ENCODE measurements around the gene PYCR2. TPM values are rescaled to one million over a fixed set of nuclear protein-coding genes. Genes with fewer than 3 reads are reported as not detected.
A peak's percentile ranks its signal among the peaks of the same experiment; 100 is the strongest.

The PYCR2 gene
- total and polyA plus RNA-seq, 2 experiments from 2014 or later, result 45.1 to 75.9 TPM

DNA sequence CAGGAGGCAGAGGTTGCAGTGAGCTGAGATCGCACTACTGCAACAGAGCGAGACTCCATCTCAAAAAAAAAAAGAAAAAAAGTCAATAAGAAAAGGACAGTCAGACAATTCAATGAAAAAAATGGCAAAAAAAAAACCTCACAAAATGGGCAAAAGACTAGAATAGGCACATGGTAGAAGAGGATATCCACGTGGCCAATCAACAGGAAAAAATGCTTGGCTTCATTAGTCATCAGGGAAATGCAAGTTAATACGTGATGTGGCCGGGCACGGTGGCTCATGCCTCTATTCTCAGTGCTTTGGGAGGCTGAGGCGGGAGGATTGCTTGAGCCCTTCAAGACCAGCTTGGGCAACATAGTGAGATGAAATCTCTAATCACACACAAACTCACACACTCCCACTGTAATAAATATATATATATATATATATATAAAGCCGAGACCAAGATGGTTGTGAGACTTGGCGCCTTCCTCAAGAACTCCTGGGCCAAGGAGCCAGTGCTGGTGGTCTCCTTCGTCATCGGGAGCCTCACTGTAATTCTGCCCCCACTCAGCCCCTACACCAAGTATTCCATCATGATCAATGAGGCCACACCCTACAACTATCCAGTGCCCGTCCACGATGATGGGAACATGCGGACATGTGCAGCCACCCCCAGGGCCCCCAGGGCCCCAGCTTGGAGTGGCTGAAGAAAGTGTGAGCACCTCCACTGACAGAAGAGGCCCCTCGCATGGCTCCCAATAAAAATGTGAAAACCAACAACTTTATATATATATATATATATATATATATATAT is 39.9 kb upstream of the PYCR2 start:
- DNase-seq (ENCODE audit: low read depth in 1 of 2, low spot score in 1 of 2), result no peak
- no peak overlapping the region for H3K27ac ChIP-seq
- no peaks in the 10 kb centered on the region for H3K36me3 ChIP-seq
- no peaks in the 10 kb centered on the region for H3K9me3 ChIP-seq (ENCODE audit: low read depth)
- TF ChIP-seq, protein P1, sequence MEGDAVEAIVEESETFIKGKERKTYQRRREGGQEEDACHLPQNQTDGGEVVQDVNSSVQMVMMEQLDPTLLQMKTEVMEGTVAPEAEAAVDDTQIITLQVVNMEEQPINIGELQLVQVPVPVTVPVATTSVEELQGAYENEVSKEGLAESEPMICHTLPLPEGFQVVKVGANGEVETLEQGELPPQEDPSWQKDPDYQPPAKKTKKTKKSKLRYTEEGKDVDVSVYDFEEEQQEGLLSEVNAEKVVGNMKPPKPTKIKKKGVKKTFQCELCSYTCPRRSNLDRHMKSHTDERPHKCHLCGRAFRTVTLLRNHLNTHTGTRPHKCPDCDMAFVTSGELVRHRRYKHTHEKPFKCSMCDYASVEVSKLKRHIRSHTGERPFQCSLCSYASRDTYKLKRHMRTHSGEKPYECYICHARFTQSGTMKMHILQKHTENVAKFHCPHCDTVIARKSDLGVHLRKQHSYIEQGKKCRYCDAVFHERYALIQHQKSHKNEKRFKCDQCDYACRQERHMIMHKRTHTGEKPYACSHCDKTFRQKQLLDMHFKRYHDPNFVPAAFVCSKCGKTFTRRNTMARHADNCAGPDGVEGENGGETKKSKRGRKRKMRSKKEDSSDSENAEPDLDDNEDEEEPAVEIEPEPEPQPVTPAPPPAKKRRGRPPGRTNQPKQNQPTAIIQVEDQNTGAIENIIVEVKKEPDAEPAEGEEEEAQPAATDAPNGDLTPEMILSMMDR (IDR thresholded peaks at IDR 0.05; ENCODE audit: low read depth, low read length), result no peak
- no peak overlapping the region for H3K4me3 ChIP-seq
- peaks cover 2% of the 10 kb centered on the region for H3K27me3 ChIP-seq
- H3K4me1 ChIP-seq (ENCODE audit: low read depth), result no peaks in the 10 kb centered on the region

DNA sequence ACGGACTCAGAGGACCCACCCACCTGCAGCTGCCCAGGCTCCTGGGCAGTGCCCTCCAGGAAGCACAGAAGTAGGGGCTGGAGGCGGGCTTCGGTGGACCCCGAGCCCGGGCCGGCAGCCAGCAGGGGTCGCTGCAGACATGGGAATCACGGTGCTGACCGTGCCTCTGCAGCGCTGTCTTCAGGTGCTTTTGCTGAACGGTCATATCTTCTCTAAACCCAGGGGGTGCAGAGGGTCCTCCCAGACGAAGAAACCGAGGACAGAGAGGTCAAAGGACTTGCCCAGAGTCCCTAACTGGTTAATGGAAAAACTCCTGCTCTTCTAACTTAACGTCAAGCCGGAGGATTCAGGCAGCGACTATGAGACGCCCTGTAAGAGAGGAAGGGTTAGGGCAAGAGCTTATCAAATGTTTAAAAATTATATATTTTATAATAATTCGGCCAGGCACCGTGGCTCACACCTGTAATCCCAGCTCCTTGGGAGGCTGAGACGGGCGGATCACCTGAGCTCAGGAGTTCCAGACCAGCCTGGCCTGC is 38.5 kb upstream of the PYCR2 start:
- TF ChIP-seq, protein P1 (IDR thresholded peaks at IDR 0.05; ENCODE audit: low read depth, low read length), result peak; percentile 76
- peaks cover 2% of the 10 kb centered on the region for H3K27me3 ChIP-seq
- no peaks in the 10 kb centered on the region for H3K9me3 ChIP-seq (ENCODE audit: low read depth)
- H3K4me3 ChIP-seq, result no peak overlapping the region
- DNase-seq (ENCODE audit: low read depth in 1 of 2, low spot score in 1 of 2), result peak; percentile 33 to 78
- H3K36me3 ChIP-seq, result no peaks in the 10 kb centered on the region
- no peak overlapping the region for H3K27ac ChIP-seq
- H3K4me1 ChIP-seq (ENCODE audit: low read depth), result no peaks in the 10 kb centered on the region

DNA sequence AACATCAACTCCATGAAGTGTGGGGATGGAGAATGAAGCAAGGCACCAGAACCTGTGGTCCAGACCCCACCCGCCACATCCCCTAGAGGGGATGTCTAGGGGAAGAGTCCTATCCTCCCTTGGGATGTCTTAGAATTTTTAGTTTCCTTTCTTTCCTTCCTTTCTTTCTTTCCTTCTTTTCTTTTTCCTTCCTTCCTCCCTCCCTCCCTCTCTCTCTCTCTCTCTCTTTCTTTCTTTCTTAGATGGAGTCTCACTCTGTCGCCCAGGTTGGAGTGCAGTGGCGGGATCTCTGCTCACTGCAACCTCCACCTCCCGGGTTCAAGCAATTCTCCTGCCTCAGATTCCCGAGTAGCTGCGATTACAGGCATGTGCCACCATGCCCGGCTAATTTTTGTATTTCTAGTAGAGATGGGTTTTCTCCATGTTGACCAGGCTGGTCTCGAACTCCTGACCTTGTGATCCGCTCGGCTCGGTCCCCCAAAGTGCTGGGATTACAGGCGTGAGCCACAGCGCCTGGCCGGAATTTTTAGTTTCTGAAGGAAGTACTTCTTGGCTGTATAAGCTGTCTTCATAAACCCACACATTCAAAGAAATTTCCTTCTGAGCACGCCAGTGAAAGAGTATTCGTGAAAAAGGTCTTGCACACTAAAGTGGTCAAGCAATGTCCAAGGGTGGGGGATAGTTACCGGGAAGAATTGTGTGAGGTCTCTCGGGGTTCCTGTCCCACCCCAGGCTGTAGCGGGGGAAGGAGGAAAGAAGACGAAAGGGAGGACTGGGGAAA is 37.8 kb upstream of the PYCR2 start:
- no peak for DNase-seq (ENCODE audit: low read depth in 1 of 2, low spot score in 1 of 2)
- no peaks in the 10 kb centered on the region for H3K4me1 ChIP-seq (ENCODE audit: low read depth)
- H3K27me3 ChIP-seq, result peaks cover 2% of the 10 kb centered on the region
- H3K9me3 ChIP-seq (ENCODE audit: low read depth), result no peaks in the 10 kb centered on the region
- no peak overlapping the region for H3K4me3 ChIP-seq
- TF ChIP-seq, protein P1 (IDR thresholded peaks at IDR 0.05; ENCODE audit: low read depth, low read length), result no peak
- H3K27ac ChIP-seq, result no peak overlapping the region
- H3K36me3 ChIP-seq, result no peaks in the 10 kb centered on the region

DNA sequence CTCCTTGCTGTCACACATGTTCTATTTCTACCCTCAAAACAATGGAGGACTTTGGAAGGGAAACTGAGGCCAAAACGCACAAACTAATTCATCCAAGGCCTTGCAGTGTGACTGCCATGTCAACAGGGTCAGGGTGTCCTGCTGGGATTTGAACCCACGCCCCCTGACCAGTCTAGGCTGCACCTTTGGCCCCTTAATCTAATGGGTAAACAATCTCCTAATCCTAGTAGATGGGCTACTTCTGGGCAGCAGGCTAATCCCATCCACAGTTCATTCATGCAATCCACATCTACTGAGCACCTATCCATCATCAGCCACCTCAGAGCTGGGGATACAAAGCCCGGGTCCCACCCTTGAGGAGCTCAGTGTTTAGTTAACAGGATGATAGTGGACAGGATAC is 34.0 kb upstream of the PYCR2 start:
- Histone ChIP-seq H3K36me3 (no peaks in the 10 kb centered on the region), H3K9me3 (ENCODE audit: low read depth) (no peaks in the 10 kb centered on the region), H3K4me3 (no peak overlapping the region), H3K4me1 (ENCODE audit: low read depth) (no peaks in the 10 kb centered on the region), H3K27ac (no peak overlapping the region), H3K27me3 (peaks cover 2% of the 10 kb centered on the region)
- no peak for DNase-seq (ENCODE audit: low read depth in 1 of 2, low spot score in 1 of 2)
- TF ChIP-seq, protein P1 (IDR thresholded peaks at IDR 0.05; ENCODE audit: low read depth, low read length), result no peak

DNA sequence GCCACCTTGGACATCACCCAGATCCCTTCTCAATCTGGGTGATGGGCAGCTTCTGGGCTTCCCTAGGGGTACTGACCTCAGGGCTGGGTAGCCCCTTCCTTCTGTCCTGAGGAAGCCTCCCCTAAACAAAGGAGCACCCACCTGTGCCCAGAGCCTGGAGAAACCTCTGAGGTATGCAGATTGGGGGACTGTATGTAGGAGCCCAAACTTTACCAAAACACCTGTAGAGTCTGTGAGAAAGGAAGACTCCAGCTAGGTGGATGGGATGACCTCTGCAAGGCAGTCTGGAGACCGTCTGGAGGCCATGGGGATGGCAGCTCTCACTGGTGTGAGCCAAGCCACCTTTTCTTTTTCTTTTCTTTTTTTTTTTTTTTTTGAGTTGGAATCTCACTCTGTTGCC is 30.7 kb upstream of the PYCR2 start:
- Histone ChIP-seq H3K4me3 (no peak overlapping the region), H3K9me3 (ENCODE audit: low read depth) (no peaks in the 10 kb centered on the region), H3K36me3 (no peaks in the 10 kb centered on the region), H3K27me3 (no peaks in the 10 kb centered on the region), H3K27ac (no peak overlapping the region), H3K4me1 (ENCODE audit: low read depth) (no peaks in the 10 kb centered on the region)
- DNase-seq (ENCODE audit: low read depth in 1 of 2, low spot score in 1 of 2), result no peak
- TF ChIP-seq, protein P1 (IDR thresholded peaks at IDR 0.05; ENCODE audit: low read depth, low read length), result no peak
